HG03439 (cell line): Measurements from ENCODE around the gene FGGY.
"Not testable (repeated sequence)": the region's sequence is repeated elsewhere in the genome, so short reads cannot be mapped to it uniquely, and the experiment has no call there.

ENCODE experiments used
- ATAC-seq: cut with Tn5 transposase; IDR thresholded peaks from one replicate; pipeline ENCODE4 v1.9.1; 2021; ENCODE audit warnings: mild to moderate bottlenecking, moderate library complexity; ENCODE audit not compliant: unreplicated experiment

Gene FGGY

GRCh38 chr1:59477286-59477685 lies 180.4 kb downstream of the FGGY start:
- ATAC-seq = no peak

DNA sequence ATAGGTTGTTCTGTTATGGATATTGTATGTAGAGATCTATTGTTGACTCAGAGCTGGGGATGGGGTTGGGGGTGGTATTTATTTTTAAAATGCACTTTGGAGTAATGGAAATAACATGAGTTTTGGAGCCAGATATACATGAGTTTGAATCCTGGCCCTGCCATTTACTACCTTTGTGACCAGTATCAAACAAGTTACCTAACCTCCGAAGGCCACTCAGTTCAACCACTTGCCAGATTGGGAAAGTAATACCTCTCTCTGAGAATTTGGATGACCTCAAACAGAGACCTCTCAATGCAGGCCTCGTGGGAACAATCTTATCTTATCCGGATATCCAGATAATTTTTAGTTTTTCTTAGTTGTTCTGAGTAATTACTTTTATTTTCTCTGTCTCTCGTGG lies 181.0 kb downstream of the FGGY start:
- no peak for ATAC-seq

DNA sequence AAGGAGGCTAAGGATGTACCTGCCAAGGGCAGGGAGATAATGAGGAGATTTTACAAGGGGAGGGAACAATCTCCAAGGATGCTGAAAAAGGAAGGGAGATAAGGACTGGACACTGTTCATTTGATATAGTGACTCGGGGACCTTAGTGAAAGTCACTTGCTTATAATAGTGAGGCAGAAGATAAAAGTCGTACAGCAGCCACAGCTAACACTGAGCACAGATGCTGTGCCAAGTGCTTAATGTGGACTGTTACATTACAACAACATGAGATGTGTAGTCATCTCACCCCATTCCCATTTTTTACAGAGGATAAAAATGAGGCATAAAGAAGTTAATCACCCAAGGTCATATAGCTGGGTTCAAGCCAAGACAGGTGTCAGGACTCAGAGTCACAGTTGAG lies 181.9 kb downstream of the FGGY start:
- ATAC-seq = no peak

DNA sequence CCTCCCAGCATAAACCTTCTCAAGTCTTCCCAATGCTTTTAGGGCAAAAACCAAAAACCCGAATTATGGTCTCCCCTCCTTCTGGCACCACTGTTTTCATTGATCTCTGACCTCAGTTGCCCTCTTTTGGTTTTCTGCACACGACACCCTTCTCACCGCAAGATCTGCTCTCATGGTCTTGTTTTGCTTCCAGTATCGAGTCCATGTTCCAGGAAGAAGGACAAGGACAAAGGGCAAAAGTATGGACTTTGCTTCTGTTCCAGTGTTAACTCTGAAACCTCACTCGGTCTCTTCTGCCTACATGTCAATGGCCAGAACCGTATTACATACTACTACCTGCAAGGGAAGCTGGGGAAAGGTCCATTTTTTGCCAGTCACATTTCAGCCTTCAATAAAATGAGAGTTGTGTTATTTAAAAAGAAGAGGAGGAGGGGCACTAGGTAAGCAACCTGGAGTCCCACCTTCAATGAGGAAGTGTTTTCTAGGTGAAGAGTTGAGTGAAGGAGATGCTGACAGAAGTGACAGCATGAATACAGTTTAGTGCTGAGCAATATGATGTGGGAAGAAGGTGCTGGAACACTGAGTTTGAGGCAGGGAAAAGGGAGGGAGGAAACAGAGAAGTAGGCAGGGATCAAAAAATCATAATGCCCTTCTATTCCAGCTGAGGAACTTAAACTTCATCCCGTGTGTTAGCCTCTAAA lies 183.4 kb downstream of the FGGY start:
- no peak for ATAC-seq

- no peak for ATAC-seq
Measured at GRCh38 chr1:59481881-59482505, 185.1 kb downstream of the FGGY start.

- ATAC-seq = no peak
Measured at GRCh38 chr1:59482986-59483385, 186.1 kb downstream of the FGGY start.

DNA sequence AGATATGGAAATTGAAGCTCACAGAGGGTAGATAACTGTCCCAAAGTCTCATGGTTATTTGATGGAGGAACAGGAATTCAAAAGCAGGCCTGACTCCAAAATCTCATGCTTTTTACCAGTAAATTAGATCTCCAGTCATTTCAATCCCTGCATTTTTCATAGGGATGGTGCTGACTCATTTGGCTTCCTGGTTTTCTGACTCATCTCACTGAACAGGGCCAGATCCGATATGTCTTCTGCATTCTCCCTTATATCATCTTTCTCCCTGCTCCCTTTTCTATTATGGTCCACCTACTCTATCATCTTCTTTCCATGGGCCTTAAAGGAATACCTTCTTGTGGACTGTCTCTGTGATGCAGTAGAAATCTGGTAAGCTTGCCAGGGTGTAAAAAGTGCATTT lies 187.2 kb downstream of the FGGY start:
- no peak for ATAC-seq

DNA sequence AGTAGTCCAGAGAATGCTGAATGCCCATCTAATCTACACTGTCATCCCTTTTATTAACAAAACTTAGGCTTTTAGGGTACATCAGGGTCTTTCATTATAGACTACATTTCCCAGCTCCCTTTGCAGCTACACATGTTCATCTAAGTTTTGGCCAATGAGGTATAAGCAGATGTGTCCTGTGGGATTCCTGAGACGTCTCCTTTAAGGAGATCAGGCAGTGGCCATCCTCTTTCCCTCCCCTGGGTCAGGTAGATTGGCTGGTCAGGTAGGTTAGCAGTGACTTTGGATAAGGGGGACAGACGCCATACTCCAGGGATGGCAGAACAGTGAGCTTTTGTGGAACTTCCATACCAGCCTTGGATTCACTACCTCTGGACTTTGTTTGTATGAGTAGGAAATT lies 188.3 kb downstream of the FGGY start:
- no peak for ATAC-seq

DNA sequence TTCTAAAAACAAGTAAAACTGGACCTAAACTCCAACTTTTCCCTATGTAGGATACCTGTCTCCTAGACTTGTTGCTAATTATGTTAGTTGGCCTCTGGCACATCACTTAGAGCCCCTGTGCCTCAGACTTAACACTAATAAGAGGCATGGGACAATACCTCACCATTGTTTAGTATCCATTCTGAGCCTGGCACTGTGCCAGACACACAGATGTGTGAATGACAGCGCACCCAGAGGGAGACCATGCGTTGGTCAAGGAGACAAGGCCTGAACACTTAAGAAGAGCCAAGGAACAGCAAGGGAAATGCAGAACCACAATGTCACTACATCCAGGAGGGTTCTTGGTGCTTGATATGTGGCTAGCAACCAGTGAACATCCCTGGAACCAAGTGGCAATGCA lies 189.1 kb downstream of the FGGY start:
- no peak for ATAC-seq

GRCh38 chr1:59486615-59487014 lies 189.7 kb downstream of the FGGY start:
- ATAC-seq = no peak

- ATAC-seq = no peak
Measured at GRCh38 chr1:59487335-59488031, 190.6 kb downstream of the FGGY start.

GRCh38 chr1:59492500-59492899 lies 195.6 kb downstream of the FGGY start:
- no peak for ATAC-seq

DNA sequence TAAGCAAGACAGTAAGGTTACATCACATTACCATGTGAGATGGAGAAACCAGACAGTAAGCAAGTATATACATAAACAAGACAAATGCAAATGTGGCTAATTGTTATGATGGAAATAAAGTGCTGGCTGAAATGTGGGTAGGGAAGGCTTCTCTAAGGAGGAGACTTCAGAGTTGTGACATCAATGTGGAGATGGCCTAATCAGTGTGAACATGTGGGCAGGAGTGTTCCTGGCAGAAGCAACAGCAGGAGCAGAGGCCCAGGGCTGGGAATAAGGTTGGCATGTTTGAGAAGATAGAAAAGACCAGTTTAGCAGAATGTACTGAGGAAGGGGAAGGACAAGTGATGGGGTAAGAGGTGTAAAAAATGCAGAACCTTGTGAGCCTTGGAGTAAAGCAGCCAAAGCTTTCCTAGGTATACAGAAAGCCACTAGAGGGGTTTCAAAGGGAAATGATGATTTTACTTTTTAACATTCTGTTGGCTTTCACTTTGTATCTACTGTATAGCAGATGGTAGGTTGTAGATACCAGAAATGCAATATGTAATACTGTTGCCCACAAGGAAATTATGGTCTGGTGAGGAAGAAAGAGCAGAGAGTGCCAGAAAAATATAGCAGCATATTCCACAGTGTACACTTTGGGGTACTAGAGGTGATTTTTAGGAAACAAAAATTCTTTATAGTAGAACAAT lies 197.4 kb downstream of the FGGY start:
- ATAC-seq = no peak

DNA sequence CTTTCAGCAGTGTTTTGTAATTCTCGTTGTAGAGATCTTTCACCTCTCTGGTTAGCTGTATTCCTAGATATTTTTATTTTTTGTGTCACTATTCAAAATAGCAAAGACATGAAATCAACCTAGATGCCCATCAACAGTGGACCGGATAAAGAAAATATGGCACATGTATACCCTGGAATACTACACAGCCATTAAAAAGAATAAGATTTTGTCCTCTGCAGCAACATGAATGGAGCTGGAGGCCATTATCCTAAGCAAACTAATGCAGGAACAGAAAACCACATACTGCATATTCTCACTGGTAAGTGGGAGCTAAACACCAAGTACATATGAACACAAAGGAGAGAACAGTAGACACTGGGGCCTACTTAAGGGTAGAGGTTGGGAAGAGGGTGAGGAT lies 199.3 kb downstream of the FGGY start:
- ATAC-seq = not testable (repeated sequence)

DNA sequence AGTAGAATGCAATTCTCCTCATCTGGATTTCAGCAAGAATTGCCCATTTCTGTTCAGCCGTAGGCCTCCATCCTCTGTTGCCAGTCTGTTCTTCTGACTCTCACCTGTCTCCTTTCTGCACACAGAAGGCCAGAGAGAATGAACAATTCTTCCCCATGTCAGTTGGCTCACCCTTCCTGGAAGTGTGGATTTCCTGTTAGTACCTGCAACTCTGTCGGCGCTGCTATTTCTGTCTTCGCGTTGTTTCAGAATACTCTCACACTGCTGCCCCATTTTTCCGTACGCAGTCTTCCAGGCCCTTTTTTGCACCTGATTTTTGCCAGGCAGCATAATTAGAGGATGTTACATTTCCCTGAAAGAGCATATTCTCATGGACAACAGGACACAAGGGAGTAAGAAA lies 200.7 kb downstream of the FGGY start:
- ATAC-seq = no peak

DNA sequence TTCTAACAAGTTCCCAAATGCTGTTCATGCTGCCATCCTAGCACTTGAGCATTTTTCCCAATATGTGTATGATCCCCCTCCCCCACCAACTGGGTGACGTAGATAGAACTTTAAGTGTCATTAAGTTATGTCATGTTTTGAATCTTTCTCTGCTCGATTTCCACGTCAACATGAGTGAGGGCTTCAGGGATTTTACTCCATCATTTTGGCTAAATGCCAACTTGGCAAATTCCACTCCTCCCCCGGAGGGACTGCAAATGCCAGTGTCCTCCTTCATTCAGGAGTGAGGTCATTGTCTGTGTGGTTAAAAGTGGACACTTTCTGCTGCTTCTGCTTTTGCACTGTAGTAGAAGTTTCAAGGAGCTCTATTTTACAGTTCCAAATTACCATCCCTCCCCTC lies 201.7 kb downstream of the FGGY start:
- no peak for ATAC-seq

DNA sequence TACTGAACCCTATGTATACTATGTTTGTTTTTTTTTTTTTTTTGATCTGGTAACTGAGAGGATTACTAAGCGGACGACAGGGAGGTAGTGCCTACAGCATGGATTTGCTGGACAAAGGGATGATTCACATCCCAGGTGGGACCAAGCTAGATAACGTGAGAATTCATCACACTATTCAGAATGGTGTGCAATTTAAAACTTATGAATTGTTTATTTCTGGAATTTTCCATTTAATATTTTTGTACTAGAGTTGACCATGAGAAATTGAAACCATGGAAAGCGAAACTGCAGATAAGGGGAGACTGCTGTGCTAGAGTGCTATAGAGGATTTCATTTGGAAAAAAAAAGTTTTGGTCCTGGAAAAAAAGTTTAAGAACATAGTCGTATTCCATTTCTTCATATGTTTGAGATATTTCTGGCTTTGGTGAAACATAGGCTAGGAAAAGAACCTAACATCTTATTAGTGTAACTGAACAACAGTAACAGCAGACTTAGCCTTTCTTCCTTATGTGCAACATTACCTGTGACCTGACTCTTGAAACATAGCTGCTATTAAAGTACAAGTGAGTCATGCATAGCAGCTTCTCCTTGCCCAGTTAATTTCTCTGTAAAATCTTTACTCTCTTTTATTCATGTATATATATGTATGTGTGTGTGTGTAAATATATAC lies 202.5 kb downstream of the FGGY start:
- no peak for ATAC-seq

DNA sequence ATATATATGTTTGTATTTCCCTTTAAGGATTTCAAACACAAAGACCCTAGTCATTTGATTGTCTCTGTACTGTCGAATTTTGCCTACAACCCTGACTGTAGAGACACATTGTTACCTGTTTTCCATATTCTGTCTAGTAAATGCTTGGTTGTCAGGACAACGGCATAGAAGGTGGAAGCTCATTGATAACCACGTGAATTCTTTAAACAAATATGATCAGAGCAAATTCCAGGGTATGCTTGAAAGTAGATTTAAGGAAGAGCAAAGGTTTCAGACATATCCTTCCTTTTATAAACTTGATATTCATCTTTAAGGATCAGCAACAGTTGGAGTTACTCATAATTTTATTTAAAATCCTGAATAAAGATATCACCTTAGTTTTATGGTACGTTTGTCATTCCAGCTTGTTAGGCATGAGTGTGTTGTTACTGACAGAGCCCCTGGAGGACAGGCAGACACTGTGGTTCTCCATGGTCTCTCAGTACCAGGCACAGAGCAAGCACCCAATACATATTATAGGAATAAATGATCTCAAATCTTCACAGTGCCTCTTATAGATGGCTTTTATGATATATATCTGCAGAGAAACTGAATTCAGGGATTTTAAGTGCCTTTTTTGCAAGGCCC lies 203.2 kb downstream of the FGGY start:
- ATAC-seq = no peak

GRCh38 chr1:59500950-59501742 lies 204.3 kb downstream of the FGGY start:
- no peak for ATAC-seq
